Stimulated activated CD8-positive, alpha-beta memory T cell treated with anti-CD3 and anti-CD28 coated beads, Interleukin-15, amount 100 ng/mL, for 1 hour (primary cell): ENCODE measurements around the gene LEMD1.
"Not testable (repeated sequence)": the region's sequence is repeated elsewhere in the genome, so short reads cannot be mapped to it uniquely, and the experiment has no call there.

Experiments used
- DNase-seq: peaks from one replicate; pipeline ENCODE4 v3.0.0-alpha.2; 2020; ENCODE audit warnings: low read depth

LEMD1 gene

GRCh38 chr1:205429762-205430695 is 8.2 kb upstream of the LEMD1 start:
- no peak for DNase-seq

GRCh38 chr1:205424901-205425600 is 3.2 kb upstream of the LEMD1 start:
- no peak for DNase-seq

- no peak for DNase-seq
Measured at GRCh38 chr1:205423814-205424399, 2.1 kb upstream of the LEMD1 start.

GRCh38 chr1:205422993-205423642 is 1.3 kb upstream of the LEMD1 start:
- DNase-seq, result no peak

GRCh38 chr1:205420938-205421337 is 918 bp downstream of the LEMD1 start:
- no peak for DNase-seq

GRCh38 chr1:205417870-205418635 is 3.8 kb downstream of the LEMD1 start:
- DNase-seq, result no peak

- no peak for DNase-seq
Measured at GRCh38 chr1:205416322-205416721, 5.5 kb downstream of the LEMD1 start.

- DNase-seq, result no peak
Measured at GRCh38 chr1:205410581-205411298, 11.1 kb downstream of the LEMD1 start.

- no peak for DNase-seq
Measured at GRCh38 chr1:205407970-205408369, 13.9 kb downstream of the LEMD1 start.

GRCh38 chr1:205406252-205406651 is 15.6 kb downstream of the LEMD1 start:
- DNase-seq, result not testable (repeated sequence)

- not testable (repeated sequence) for DNase-seq
Measured at GRCh38 chr1:205404484-205404883, 17.4 kb downstream of the LEMD1 start.

GRCh38 chr1:205398586-205398985 is 23.3 kb downstream of the LEMD1 start:
- no peak for DNase-seq

- DNase-seq, result no peak
Measured at GRCh38 chr1:205396967-205397616, 24.8 kb downstream of the LEMD1 start.

GRCh38 chr1:205395616-205396015 is 26.2 kb downstream of the LEMD1 start:
- no peak for DNase-seq

- DNase-seq, result no peak
Measured at GRCh38 chr1:205392650-205393049, 29.2 kb downstream of the LEMD1 start.

GRCh38 chr1:205391386-205391785 is 30.5 kb downstream of the LEMD1 start:
- no peak for DNase-seq

GRCh38 chr1:205387845-205388244 is 34.0 kb downstream of the LEMD1 start:
- no peak for DNase-seq

- DNase-seq, result not testable (repeated sequence)
Measured at GRCh38 chr1:205382990-205383389, 38.9 kb downstream of the LEMD1 start.

GRCh38 chr1:205382561-205382960 is 39.3 kb downstream of the LEMD1 start:
- DNase-seq, result no peak

GRCh38 chr1:205381305-205381704 is 40.6 kb downstream of the LEMD1 start:
- no peak for DNase-seq
